Measurements from ENCODE around the gene UPF1. TPM values are rescaled to one million over a fixed set of nuclear protein-coding genes. Genes with fewer than 3 reads are reported as not detected.

Gene UPF1
- total RNA-seq, 1 donor from 2014 or later, result 225 TPM

DNA sequence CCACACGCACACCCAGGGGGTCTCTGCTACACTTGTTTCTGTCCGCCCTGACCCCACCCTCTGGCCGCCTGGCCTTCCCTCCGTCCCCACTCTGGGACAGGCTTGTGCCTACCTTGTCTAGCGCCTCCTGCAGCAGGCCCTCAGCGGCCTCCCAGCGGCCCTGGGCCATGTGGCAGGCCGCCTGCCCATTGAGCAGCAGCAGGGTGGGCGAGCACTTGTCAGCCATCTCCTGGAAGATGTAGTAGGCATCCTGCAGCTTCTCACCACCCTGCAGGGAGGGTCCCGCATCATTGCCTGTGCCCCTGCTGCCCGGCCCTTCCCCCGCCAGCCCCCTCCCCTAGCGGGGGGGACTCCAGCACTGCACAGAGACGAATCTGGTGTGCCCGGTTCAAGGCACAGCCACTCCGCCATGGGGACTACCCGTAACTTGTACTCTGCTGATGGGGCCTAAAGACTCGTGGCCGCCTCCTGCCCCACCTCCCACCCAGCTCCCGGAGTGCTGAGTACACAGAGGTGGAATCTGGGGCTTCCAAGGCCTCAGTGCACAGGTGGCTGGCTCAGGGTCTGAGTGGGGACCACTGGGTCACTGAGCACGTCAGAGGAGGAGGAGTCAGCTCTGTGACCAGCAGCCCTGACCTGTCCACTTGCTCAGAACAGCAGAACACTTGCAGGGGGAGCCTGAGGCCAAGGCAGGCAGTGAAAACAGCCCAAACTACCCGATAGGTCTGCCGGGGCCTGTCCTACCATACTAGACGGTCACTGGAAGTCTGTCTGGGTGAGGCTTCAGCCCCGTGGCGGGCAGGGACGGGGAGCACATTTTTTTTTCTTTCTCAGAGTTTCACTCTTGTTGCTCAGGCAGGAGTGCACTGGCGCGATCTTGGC, 71.6 kb downstream of the UPF1 start:
- Histone ChIP-seq H3K27me3 (no peaks in the 10 kb centered on the region), H3K4me3 (no peak overlapping the region), H3K27ac (no peak overlapping the region), H3K4me1 (no peaks in the 10 kb centered on the region), H3K36me3 (peaks cover 64 to 85% of the 10 kb centered on the region in 2 donors), H3K9me3 (no peaks in the 10 kb centered on the region)
- no peak for DNase-seq (ENCODE audit: low spot score in 2 of 2)
- TF ChIP-seq, protein P1, sequence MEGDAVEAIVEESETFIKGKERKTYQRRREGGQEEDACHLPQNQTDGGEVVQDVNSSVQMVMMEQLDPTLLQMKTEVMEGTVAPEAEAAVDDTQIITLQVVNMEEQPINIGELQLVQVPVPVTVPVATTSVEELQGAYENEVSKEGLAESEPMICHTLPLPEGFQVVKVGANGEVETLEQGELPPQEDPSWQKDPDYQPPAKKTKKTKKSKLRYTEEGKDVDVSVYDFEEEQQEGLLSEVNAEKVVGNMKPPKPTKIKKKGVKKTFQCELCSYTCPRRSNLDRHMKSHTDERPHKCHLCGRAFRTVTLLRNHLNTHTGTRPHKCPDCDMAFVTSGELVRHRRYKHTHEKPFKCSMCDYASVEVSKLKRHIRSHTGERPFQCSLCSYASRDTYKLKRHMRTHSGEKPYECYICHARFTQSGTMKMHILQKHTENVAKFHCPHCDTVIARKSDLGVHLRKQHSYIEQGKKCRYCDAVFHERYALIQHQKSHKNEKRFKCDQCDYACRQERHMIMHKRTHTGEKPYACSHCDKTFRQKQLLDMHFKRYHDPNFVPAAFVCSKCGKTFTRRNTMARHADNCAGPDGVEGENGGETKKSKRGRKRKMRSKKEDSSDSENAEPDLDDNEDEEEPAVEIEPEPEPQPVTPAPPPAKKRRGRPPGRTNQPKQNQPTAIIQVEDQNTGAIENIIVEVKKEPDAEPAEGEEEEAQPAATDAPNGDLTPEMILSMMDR (IDR thresholded peaks at IDR 0.05), result no peak
- intact Hi-C loops (cut with DNase I), result no loop called here

- Histone ChIP-seq H3K9me3 (no peaks in the 10 kb centered on the region), H3K4me3 (no peak overlapping the region), H3K27ac (no peak overlapping the region), H3K4me1 (no peaks in the 10 kb centered on the region), H3K27me3 (no peaks in the 10 kb centered on the region), H3K36me3 (peaks cover 59 to 80% of the 10 kb centered on the region in 2 donors)
- intact Hi-C loops (cut with DNase I), result no loop called here
- TF ChIP-seq, protein P1 (IDR thresholded peaks at IDR 0.05), result no peak
- no peak for DNase-seq (ENCODE audit: low spot score in 2 of 2)
Observed at GRCh38 chr19:18904334-18905057, 72.7 kb downstream of the UPF1 start.

- DNase-seq (ENCODE audit: low spot score in 2 of 2), result no peak
- Histone ChIP-seq H3K4me1 (no peaks in the 10 kb centered on the region), H3K27me3 (no peaks in the 10 kb centered on the region), H3K4me3 (no peak overlapping the region), H3K9me3 (no peaks in the 10 kb centered on the region), H3K36me3 (peaks cover 54 to 74% of the 10 kb centered on the region in 2 donors), H3K27ac (no peak overlapping the region)
- intact Hi-C loops (cut with DNase I), result no loop called here
- TF ChIP-seq, protein P1 (IDR thresholded peaks at IDR 0.05), result no peak
Observed at GRCh38 chr19:18905058-18905456, 73.3 kb downstream of the UPF1 start.

GRCh38 chr19:18905513-18906236, 73.9 kb downstream of the UPF1 start:
- H3K4me3 ChIP-seq, result no peak overlapping the region
- no peaks in the 10 kb centered on the region for H3K9me3 ChIP-seq
- TF ChIP-seq, protein P1 (IDR thresholded peaks at IDR 0.05), result no peak
- H3K36me3 ChIP-seq, result peaks cover 49 to 68% of the 10 kb centered on the region in 2 donors
- H3K27me3 ChIP-seq, result no peaks in the 10 kb centered on the region
- DNase-seq (ENCODE audit: low spot score in 2 of 2), result no peak
- no peaks in the 10 kb centered on the region for H3K4me1 ChIP-seq
- intact Hi-C loops (cut with DNase I), result no loop called here
- no peak overlapping the region for H3K27ac ChIP-seq

GRCh38 chr19:18906605-18907519, 75.1 kb downstream of the UPF1 start:
- DNase-seq (ENCODE audit: low spot score in 2 of 2), result no peak
- Histone ChIP-seq H3K9me3 (no peaks in the 10 kb centered on the region), H3K27ac (no peak overlapping the region), H3K4me3 (no peak overlapping the region), H3K27me3 (no peaks in the 10 kb centered on the region), H3K36me3 (peaks cover 49 to 57% of the 10 kb centered on the region in 2 donors), H3K4me1 (no peaks in the 10 kb centered on the region)
- intact Hi-C loops (cut with DNase I), result no loop called here
- TF ChIP-seq, protein P1 (IDR thresholded peaks at IDR 0.05), result no peak

Measured in ascending aorta (tissue), 2 donors.